Mammary epithelial cell (primary cell): ENCODE results near the gene GPR146.

Experiments
- CTCF ChIP-seq, 2 donors: IDR thresholded peaks in 1 of 2; conservative IDR thresholded peaks in 1 of 2; 2 replicates each; pipeline ENCODE4 v1.5.1; 2011 to 2012; ENCODE audit warnings: inconsistent platforms in 2 of 2, low read length in 2 of 2, mild to moderate bottlenecking in 2 of 2, control low read depth in 1 of 2, low read depth in 1 of 2; ENCODE audit not compliant: insufficient read depth in 1 of 2; ENCODE audit errors: extremely low read depth in 1 of 2
- EZH2 ChIP-seq: IDR thresholded peaks from 2 replicates; pipeline ENCODE4 v1.6.1; 2012; ENCODE audit warnings: low read length, inconsistent platforms, borderline replicate concordance

- TF ChIP-seq CTCF (conservative IDR thresholded peaks at IDR 0.05 in 1 of 2, IDR thresholded peaks at IDR 0.05 in 1 of 2; ENCODE audit: extremely low read depth in 1 of 2, insufficient read depth in 1 of 2, low read depth in 1 of 2, low read length in 2 of 2) (no peak), EZH2 (no peak)
Observed at GRCh38 chr7:1024876-1025742, 19.2 kb upstream of the GPR146 start.
